ENCODE measurements around the gene FOXN4. TPM values are rescaled to one million over a fixed set of nuclear protein-coding genes. Genes with fewer than 3 reads are reported as not detected.

FOXN4 gene
- polyA plus RNA-seq, 1 donor from 2014 or later, result 0.14 TPM

- H3K27me3 ChIP-seq (ENCODE audit: insufficient read depth, low read depth, low read length), result no peaks in the 10 kb centered on the region
- H3K4me2 ChIP-seq (ENCODE audit: low read length), result no peak overlapping the region
- no peaks in the 10 kb centered on the region for H3F3A ChIP-seq (ENCODE audit: insufficient read depth, low read length, poor library complexity, severe bottlenecking)
- H4K20me1 ChIP-seq (ENCODE audit: insufficient read depth), result no peaks in the 10 kb centered on the region
- TF ChIP-seq SMC3 (conservative IDR thresholded peaks at IDR 0.05; ENCODE audit: poor library complexity) (no peak), REST (IDR thresholded peaks at IDR 0.05; ENCODE audit: borderline replicate concordance) (no peak), EZH2 (IDR thresholded peaks at IDR 0.05; ENCODE audit: borderline replicate concordance, insufficient read depth, low read length, poor library complexity, severe bottlenecking) (no peak), POLR2AphosphoS5 (IDR thresholded peaks at IDR 0.05) (no peak), CTCF (IDR thresholded peaks at IDR 0.05; ENCODE audit: poor library complexity, severe bottlenecking) (no peak), EP300 (conservative IDR thresholded peaks at IDR 0.05; ENCODE audit: poor library complexity, severe bottlenecking) (no peak)
- no peaks in the 10 kb centered on the region for H3K9me3 ChIP-seq (ENCODE audit: low read length)
- H3K79me2 ChIP-seq (replicated peaks; ENCODE audit: insufficient read depth, low read length), result no peaks in the 10 kb centered on the region
- no peaks in the 10 kb centered on the region for H3K9me2 ChIP-seq (ENCODE audit: insufficient read depth, low read length)
- H3K36me3 ChIP-seq (ENCODE audit: insufficient read depth, low read length), result no peaks in the 10 kb centered on the region
- H2AFZ ChIP-seq (ENCODE audit: low read depth, low read length), result no peak overlapping the region
- no peak overlapping the region for H3K9ac ChIP-seq (ENCODE audit: low read length)
- H3K4me3 ChIP-seq (ENCODE audit: low read length), result no peak overlapping the region
- no peak overlapping the region for H3K27ac ChIP-seq (ENCODE audit: low read length)
Measured at GRCh38 chr12:109267361-109267760, 41.7 kb downstream of the FOXN4 start.

- Histone ChIP-seq H3K27ac (ENCODE audit: low read length) (no peak overlapping the region), H3K9me3 (ENCODE audit: low read length) (no peaks in the 10 kb centered on the region)
- TF ChIP-seq REST (IDR thresholded peaks at IDR 0.05; ENCODE audit: borderline replicate concordance) (no peak), EP300 (conservative IDR thresholded peaks at IDR 0.05; ENCODE audit: poor library complexity, severe bottlenecking) (no peak), TAF1 (IDR thresholded peaks at IDR 0.05; ENCODE audit: low read depth) (no peak), CTCF (IDR thresholded peaks at IDR 0.05; ENCODE audit: poor library complexity, severe bottlenecking) (no peak), MXI1 (conservative IDR thresholded peaks at IDR 0.05; ENCODE audit: poor library complexity, severe bottlenecking) (no peak), POLR2AphosphoS5 (IDR thresholded peaks at IDR 0.05) (no peak), SMC3 (conservative IDR thresholded peaks at IDR 0.05; ENCODE audit: poor library complexity) (no peak), RAD21 (conservative IDR thresholded peaks at IDR 0.05) (no peak), EZH2 (IDR thresholded peaks at IDR 0.05; ENCODE audit: borderline replicate concordance, insufficient read depth, low read length, poor library complexity, severe bottlenecking) (no peak)
Measured at GRCh38 chr12:109266106-109266879, 42.8 kb downstream of the FOXN4 start.

More at GRCh38 chr12:109266106-109266879, 42.8 kb downstream of the FOXN4 start:
- Histone ChIP-seq H3K79me2 (replicated peaks; ENCODE audit: insufficient read depth, low read length) (no peaks in the 10 kb centered on the region), H3K4me3 (ENCODE audit: low read length) (no peak overlapping the region), H3K9ac (ENCODE audit: low read length) (no peak overlapping the region), H2AFZ (ENCODE audit: low read depth, low read length) (no peak overlapping the region), H3K9me2 (ENCODE audit: insufficient read depth, low read length) (no peaks in the 10 kb centered on the region), H3K36me3 (ENCODE audit: insufficient read depth, low read length) (no peaks in the 10 kb centered on the region), H3K4me2 (ENCODE audit: low read length) (no peak overlapping the region), H4K20me1 (ENCODE audit: insufficient read depth) (no peaks in the 10 kb centered on the region), H3F3A (ENCODE audit: insufficient read depth, low read length, poor library complexity, severe bottlenecking) (no peaks in the 10 kb centered on the region), H3K27me3 (ENCODE audit: insufficient read depth, low read depth, low read length) (no peaks in the 10 kb centered on the region)

All from neural cell (in vitro differentiated cells).